Brain microvascular endothelial cell (primary cell): ENCODE data around the gene NLRP9.
"Not testable (repeated sequence)": the region's sequence is repeated elsewhere in the genome, so short reads cannot be mapped to it uniquely, and the experiment has no call there.

Experiments
- DNase-seq: peaks from one replicate; pipeline ENCODE4 v3.0.0-alpha.2; 2020
- H3K27ac ChIP-seq: fragments of 250-450 bp; sonication (Bioruptor Pico); 2 replicates; pipeline ENCODE4 v1.5.1; 2020; ENCODE audit warnings: mild to moderate bottlenecking, moderate library complexity
- H3K27me3 ChIP-seq: fragments of 250-450 bp; sonication (Bioruptor Pico); replicated peaks from 2 replicates; pipeline ENCODE4 v1.5.1; 2020; ENCODE audit warnings: mild to moderate bottlenecking
- H3K36me3 ChIP-seq: fragments of 250-450 bp; sonication (Bioruptor Pico); replicated peaks from 2 replicates; pipeline ENCODE4 v1.5.1; 2020; ENCODE audit warnings: mild to moderate bottlenecking
- H3K4me3 ChIP-seq: 2 replicates; pipeline ENCODE4 v1.5.1; 2011; ENCODE audit warnings: low read depth, mild to moderate bottlenecking, control low read depth, low read length, moderate library complexity
- CTCF ChIP-seq: IDR thresholded peaks from 2 replicates; pipeline ENCODE4 v1.5.1; 2011; ENCODE audit warnings: low read depth, mild to moderate bottlenecking, moderate library complexity, low read length, control low read depth, inconsistent platforms; ENCODE audit errors: missing control alignments
- in situ Hi-C: cut with HindIII; loops from 2 replicates; pipeline ENCODE4 v1.10.0; 2017; ENCODE audit warnings: low sequenced_read_pairs, low pct_ligation_motif_present

NLRP9 gene

GRCh38 chr19:55753401-55753800 lies 15.2 kb upstream of the NLRP9 start:
- no peak overlapping the region for H3K4me3 ChIP-seq
- H3K27me3 ChIP-seq = no peaks in the 10 kb centered on the region
- DNase-seq = no peak
- TF ChIP-seq CTCF = no peak
- in situ Hi-C loops = no loop called here
- no peak overlapping the region for H3K27ac ChIP-seq
- H3K36me3 ChIP-seq = no peaks in the 10 kb centered on the region

- DNase-seq = no peak
- no peaks in the 10 kb centered on the region for H3K27me3 ChIP-seq
- in situ Hi-C loops = no loop called here
- no peak for TF ChIP-seq CTCF
- H3K36me3 ChIP-seq = no peaks in the 10 kb centered on the region
- no peak overlapping the region for H3K27ac ChIP-seq
- no peak overlapping the region for H3K4me3 ChIP-seq
Observed at GRCh38 chr19:55750715-55751114, 12.5 kb upstream of the NLRP9 start.

GRCh38 chr19:55730378-55730777 lies 7.8 kb downstream of the NLRP9 start:
- H3K27me3 ChIP-seq, DNase-seq, H3K27ac ChIP-seq, H3K4me3 ChIP-seq, in situ Hi-C loops, H3K36me3 ChIP-seq: not testable (repeated sequence)

GRCh38 chr19:55723491-55723890 lies 14.7 kb downstream of the NLRP9 start:
- Histone ChIP-seq H3K27ac (no peak overlapping the region), H3K36me3 (no peaks in the 10 kb centered on the region), H3K4me3 (no peak overlapping the region), H3K27me3 (no peaks in the 10 kb centered on the region)
- in situ Hi-C loops = no loop called here
- DNase-seq = no peak
- no peak for TF ChIP-seq CTCF

- TF ChIP-seq CTCF = no peak
- Histone ChIP-seq H3K27ac (no peak overlapping the region), H3K36me3 (no peaks in the 10 kb centered on the region), H3K4me3 (no peak overlapping the region), H3K27me3 (no peaks in the 10 kb centered on the region)
- in situ Hi-C loops = no loop called here
- no peak for DNase-seq
Observed at GRCh38 chr19:55720801-55721200, 17.4 kb downstream of the NLRP9 start.

- TF ChIP-seq CTCF = no peak
- Histone ChIP-seq H3K36me3 (no peaks in the 10 kb centered on the region), H3K27me3 (no peaks in the 10 kb centered on the region), H3K27ac (no peak overlapping the region), H3K4me3 (no peak overlapping the region)
- DNase-seq = no peak
- in situ Hi-C loops = no loop called here
Observed at GRCh38 chr19:55720214-55720746, 17.9 kb downstream of the NLRP9 start.

- H3K27ac ChIP-seq, H3K36me3 ChIP-seq, in situ Hi-C loops, H3K4me3 ChIP-seq, H3K27me3 ChIP-seq, DNase-seq: not testable (repeated sequence)
Observed at GRCh38 chr19:55717879-55718711, 20.1 kb downstream of the NLRP9 start.
